HG03571 (cell line): ENCODE results near the gene DNM2.
"Not testable (repeated sequence)": the region's sequence is repeated elsewhere in the genome, so short reads cannot be mapped to it uniquely, and the experiment has no call there.

ENCODE experiments used
- ATAC-seq: cut with Tn5 transposase; IDR thresholded peaks from one replicate; pipeline ENCODE4 v1.9.1; 2021; ENCODE audit not compliant: unreplicated experiment

Gene DNM2

GRCh38 chr19:10724573-10725071 lies 6.7 kb downstream of the DNM2 start:
- ATAC-seq: no peak

- no peak for ATAC-seq
Measured at GRCh38 chr19:10725415-10725814, 7.5 kb downstream of the DNM2 start.

- ATAC-seq: no peak
Measured at GRCh38 chr19:10726268-10726667, 8.4 kb downstream of the DNM2 start.

GRCh38 chr19:10727685-10728201 lies 9.9 kb downstream of the DNM2 start:
- no peak for ATAC-seq

- ATAC-seq: no peak
Measured at GRCh38 chr19:10729411-10729810, 11.5 kb downstream of the DNM2 start.

- ATAC-seq: no peak
Measured at GRCh38 chr19:10730932-10731331, 13.1 kb downstream of the DNM2 start.

GRCh38 chr19:10735741-10736140 lies 17.9 kb downstream of the DNM2 start:
- no peak for ATAC-seq

- no peak for ATAC-seq
Measured at GRCh38 chr19:10736189-10736588, 18.3 kb downstream of the DNM2 start.

GRCh38 chr19:10736916-10737551 lies 19.2 kb downstream of the DNM2 start:
- ATAC-seq: no peak

- no peak for ATAC-seq
Measured at GRCh38 chr19:10737722-10738121, 19.8 kb downstream of the DNM2 start.

- ATAC-seq: no peak
Measured at GRCh38 chr19:10740798-10741197, 22.9 kb downstream of the DNM2 start.

GRCh38 chr19:10742476-10742875 lies 24.6 kb downstream of the DNM2 start:
- ATAC-seq: no peak

- no peak for ATAC-seq
Measured at GRCh38 chr19:10744253-10744798, 26.4 kb downstream of the DNM2 start.

GRCh38 chr19:10744801-10745293 lies 27.0 kb downstream of the DNM2 start:
- ATAC-seq: no peak

- not testable (repeated sequence) for ATAC-seq
Measured at GRCh38 chr19:10746437-10746836, 28.6 kb downstream of the DNM2 start.

- ATAC-seq: no peak
Measured at GRCh38 chr19:10747271-10747670, 29.4 kb downstream of the DNM2 start.

GRCh38 chr19:10747674-10748073 lies 29.8 kb downstream of the DNM2 start:
- ATAC-seq: no peak

- no peak for ATAC-seq
Measured at GRCh38 chr19:10748195-10748926, 30.5 kb downstream of the DNM2 start.

- no peak for ATAC-seq
Measured at GRCh38 chr19:10748927-10749434, 31.1 kb downstream of the DNM2 start.

GRCh38 chr19:10749435-10750384 lies 31.8 kb downstream of the DNM2 start:
- no peak for ATAC-seq
